ENCODE data around the gene TNIP3. TPM values are rescaled to one million over a fixed set of nuclear protein-coding genes. Genes with fewer than 3 reads are reported as not detected.

The TNIP3 gene
- total and polyA plus RNA-seq, 12 donors = 0.10 to 0.54 (median 0.21) TPM; not detected in 6

GRCh38 chr4:121138039-121138825, 25.9 kb downstream of the TNIP3 start:
- H3K9me3 ChIP-seq (replicated peaks in 1 of 3) = no peaks in the 10 kb centered on the region
- H3K36me3 ChIP-seq (replicated peaks in 1 of 2) = no peaks in the 10 kb centered on the region
- no peak overlapping the region for H3K4me3 ChIP-seq
- TF ChIP-seq POLR2A (IDR thresholded peaks at IDR 0.05) (no peak), CTCF (IDR thresholded peaks at IDR 0.05) (no peak)
- no peak overlapping the region for H3K27ac ChIP-seq
- WGBS, 4 donors = 82 to 87% (median 84%) methylated on average over 5 of the region's 5 CpGs
- H3K4me1 ChIP-seq (replicated peaks in 1 of 2) = no peaks in the 10 kb centered on the region
- H3K27me3 ChIP-seq = no peaks in the 10 kb centered on the region
- no peak for DNase-seq
- intact Hi-C loops (cut with DNase I) = no loop called here

GRCh38 chr4:121130326-121130660, 33.8 kb downstream of the TNIP3 start:
- no peak for DNase-seq
- no peaks in the 10 kb centered on the region for H3K4me1 ChIP-seq (replicated peaks in 1 of 2)
- H3K9me3 ChIP-seq (replicated peaks in 1 of 3) = no peaks in the 10 kb centered on the region
- intact Hi-C loops (cut with DNase I) = no loop called here
- H3K27me3 ChIP-seq = no peaks in the 10 kb centered on the region
- H3K27ac ChIP-seq = no peak overlapping the region
- no peaks in the 10 kb centered on the region for H3K36me3 ChIP-seq (replicated peaks in 1 of 2)
- no peak for TF ChIP-seq POLR2A (IDR thresholded peaks at IDR 0.05)
- no peak for TF ChIP-seq CTCF (IDR thresholded peaks at IDR 0.05)
- H3K4me3 ChIP-seq = no peak overlapping the region
- 70 to 81% (median 76%) methylated on average over 4 of the region's 4 CpGs for WGBS, 4 donors

- 80 to 94% (median 91%) methylated on average over 4 of the region's 4 CpGs for WGBS, 4 donors
- TF ChIP-seq POLR2A (IDR thresholded peaks at IDR 0.05) (no peak), CTCF (IDR thresholded peaks at IDR 0.05) (no peak)
- intact Hi-C loops (cut with DNase I) = no loop called here
- no peaks in the 10 kb centered on the region for H3K4me1 ChIP-seq (replicated peaks in 1 of 2)
- no peak for DNase-seq
- no peaks in the 10 kb centered on the region for H3K9me3 ChIP-seq (replicated peaks in 1 of 3)
- H3K27me3 ChIP-seq = no peaks in the 10 kb centered on the region
- no peak overlapping the region for H3K4me3 ChIP-seq
- H3K27ac ChIP-seq = no peak overlapping the region
- no peaks in the 10 kb centered on the region for H3K36me3 ChIP-seq (replicated peaks in 1 of 2)
Measured at GRCh38 chr4:121129606-121130325, 34.4 kb downstream of the TNIP3 start.

- intact Hi-C loops (cut with DNase I) = no loop called here
- Histone ChIP-seq H3K4me1 (replicated peaks in 1 of 2) (no peaks in the 10 kb centered on the region), H3K27me3 (no peaks in the 10 kb centered on the region), H3K27ac (no peak overlapping the region), H3K4me3 (no peak overlapping the region), H3K9me3 (replicated peaks in 1 of 3) (no peaks in the 10 kb centered on the region), H3K36me3 (replicated peaks in 1 of 2) (no peaks in the 10 kb centered on the region)
- TF ChIP-seq CTCF (IDR thresholded peaks at IDR 0.05) = no peak
- TF ChIP-seq POLR2A (IDR thresholded peaks at IDR 0.05) = no peak
- DNase-seq = no peak
- 88 to 96% (median 93%) methylated on average over 1 of the region's 1 CpG for WGBS, 4 donors
Measured at GRCh38 chr4:121127100-121127499, 37.0 kb downstream of the TNIP3 start.
